ENCODE measurements around the gene SCN8A.
A peak's percentile ranks its signal among the peaks of the same experiment; 100 is the strongest.
"Not testable (repeated sequence)": the region's sequence is repeated elsewhere in the genome, so short reads cannot be mapped to it uniquely, and the experiment has no call there.

The SCN8A gene

DNA sequence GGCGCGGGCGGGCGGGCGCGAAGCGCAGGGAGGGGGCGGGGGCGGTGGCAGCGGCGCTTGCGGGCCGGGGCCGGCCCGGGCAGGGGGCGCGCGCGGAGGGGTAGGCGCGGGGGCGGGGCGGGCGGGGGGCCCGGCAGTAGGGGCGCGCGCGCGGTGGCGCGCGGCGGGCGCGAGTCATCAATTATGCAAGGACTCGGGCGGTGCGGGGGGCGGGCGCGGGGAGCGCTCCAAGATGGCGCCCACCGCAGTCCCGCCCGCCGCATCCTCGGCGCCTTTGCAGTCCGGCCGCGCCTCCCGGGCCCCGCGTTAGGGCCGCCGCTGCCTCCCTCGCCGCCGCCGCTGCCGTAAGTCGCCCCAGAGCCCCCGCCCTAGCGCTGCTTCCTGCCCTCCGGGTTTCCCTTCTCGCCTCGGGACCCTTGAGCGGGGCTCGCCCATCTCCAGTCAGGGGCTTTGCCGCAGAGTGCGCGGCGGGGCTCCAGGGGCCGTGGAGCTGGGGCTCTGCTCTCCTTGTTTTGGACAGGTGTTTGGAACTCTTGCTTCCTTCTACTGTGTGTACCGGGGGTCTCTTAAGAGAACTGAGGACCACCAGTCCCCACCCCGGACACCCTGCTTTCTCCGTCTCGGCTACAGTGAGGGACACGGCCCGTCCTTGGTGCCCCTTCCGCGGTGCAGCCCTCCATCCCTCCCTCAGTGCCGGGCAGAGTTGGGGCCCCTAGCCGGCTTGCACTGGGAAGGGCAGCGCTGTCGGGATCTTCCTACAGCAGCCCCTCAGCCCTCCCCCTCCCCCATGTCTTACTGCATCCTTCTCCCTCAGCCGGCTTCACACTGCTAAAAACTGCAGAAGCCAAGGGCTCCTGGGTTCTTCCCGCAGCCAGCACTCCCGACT lies at the start of gene SCN8A:
SCN8A (plus strand) TSS at position 218 of the 886 bp plus-strand sequence. CDS start 71,585 bp downstream, outside the sequence.
- peak; percentile 27 for DNase-seq (ENCODE audit: low read depth)

DNA sequence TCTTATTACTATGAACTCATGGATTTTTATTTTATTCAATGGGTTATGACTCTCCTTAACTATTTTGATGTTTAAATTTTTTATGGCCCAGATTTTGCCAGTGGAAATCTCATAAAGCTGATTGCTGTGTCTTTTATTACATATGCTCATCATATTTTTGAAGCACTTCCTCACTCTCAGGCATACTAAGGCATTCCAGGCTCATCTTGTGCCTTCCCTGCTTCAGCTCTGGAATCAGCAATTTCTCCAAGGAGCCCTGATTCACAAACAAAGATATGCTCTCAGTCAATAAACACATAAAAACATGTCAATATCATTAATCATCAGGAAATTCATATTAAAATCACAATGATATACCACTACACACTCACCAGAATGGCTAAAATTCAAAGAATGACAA lies 44.9 kb upstream of the SCN8A start:
- no peak for DNase-seq (ENCODE audit: low read depth)

DNA sequence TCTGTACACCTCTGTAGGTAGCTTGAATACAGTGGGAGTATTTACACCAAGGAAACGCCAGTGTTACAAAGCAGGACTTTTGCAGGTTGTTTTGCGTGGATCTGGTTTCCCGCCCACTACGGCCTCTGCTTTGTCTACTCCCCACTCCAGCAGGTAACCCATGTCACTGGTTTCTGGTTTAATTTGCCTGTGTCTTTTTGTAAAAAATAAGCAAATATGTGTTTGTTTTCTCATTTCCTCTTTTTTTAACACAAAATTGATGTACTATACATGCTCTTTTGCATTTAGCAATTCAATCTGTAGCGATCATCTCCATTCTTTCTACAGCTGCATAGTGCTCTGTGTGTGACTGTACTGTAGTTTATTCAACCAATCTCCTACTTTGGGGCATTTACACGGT lies 43.4 kb upstream of the SCN8A start:
- no peak for DNase-seq (ENCODE audit: low read depth)

DNA sequence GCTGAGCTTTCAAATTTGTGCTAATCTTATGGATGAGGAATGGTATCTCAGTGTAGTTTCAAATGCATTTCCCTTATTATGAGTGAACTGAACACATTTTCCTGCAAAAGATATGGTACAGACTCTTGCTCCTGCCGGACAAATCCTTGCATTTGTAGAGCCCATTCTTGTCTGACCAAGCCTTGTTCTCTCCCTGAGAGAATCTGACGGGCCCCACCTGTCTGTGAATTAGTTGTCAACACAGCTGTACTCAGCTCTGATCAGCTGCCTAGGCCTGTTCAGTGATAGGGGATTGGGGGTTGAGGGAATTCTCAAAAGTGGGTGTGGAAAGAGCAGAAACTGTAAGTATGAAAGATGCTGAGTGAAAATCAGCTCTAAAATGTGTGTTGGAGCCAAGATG lies 42.8 kb upstream of the SCN8A start:
- DNase-seq (ENCODE audit: low read depth): no peak

DNA sequence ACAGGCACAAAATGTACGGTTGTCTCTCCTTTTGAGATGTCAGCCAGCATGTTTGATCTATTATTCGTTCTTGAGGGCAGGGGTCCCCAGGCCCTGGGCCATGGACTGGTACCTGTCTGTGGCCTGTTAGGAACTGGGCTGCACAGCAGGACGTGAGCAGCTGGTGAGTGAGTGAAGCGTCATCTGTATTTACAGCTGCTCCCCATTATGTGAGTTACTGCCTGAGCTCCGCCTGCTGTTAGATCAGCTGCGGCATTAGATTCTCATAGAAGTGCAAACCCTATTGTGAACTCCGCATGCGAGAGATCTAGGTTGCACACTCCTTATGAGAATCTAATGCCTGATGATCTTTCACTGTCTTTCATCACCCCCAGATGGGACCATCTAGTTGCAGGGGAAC lies 41.4 kb upstream of the SCN8A start:
- peak; percentile 43 for DNase-seq (ENCODE audit: low read depth)

DNA sequence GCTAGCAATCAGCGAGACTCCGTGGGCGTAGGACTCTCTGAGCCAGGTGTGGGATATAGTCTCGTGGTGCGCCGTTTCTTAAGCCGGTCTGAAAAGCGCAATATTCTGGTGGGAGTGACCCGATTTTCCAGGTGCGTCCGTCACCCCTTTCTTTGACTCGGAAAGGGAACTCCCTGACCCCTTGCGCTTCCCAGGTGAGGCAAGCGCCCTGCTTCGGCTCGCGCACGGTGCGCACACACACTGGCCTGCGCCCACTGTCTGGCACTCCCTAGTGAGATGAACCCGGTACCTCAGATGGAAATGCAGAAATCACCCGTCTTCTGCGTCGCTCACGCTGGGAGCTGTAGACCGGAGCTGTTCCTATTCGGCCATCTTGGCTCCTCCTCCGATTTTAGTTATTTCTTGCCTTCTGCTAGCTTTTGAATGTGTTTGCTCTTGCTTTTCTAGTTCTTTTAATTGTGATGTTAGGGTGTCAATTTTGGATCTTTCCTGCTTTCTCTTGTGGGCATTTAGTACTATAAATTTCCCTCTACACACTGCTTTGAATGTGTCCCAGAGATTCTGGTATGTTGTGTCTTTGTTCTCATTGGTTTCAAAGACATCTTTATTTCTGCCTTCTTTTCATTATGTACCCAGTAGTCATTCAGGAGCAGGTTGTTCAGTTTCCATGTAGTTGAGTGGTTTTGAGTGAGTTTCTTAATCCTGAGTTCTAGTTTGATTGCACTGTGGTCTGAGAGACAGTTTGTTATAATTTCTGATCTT lies 22.6 kb upstream of the SCN8A start:
- not testable (repeated sequence) for DNase-seq (ENCODE audit: low read depth)

DNA sequence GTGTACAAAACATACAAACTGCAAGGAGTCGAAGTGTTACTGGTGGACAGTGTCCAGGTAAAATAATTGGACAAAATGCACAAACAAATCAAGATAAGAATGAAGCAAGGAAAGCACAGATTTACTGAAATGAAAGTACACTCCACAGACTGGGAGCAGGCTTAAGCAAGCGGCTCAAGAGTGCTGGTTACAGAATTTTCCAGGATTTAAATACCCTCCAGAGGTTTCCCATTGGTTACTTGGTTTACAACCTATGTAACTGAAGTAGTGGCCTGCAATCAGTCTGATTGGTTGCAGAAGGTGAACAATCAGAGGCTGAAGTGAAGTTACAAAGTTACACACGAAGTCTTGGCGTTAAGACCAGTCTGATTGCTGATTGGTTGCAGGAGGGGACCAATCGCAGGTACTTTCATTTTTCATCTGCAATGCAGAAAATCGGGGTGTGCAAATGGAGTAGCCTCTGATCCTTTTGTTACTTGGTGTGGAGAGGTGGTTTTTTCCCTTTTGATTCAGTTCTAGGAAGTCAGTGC lies 11.6 kb upstream of the SCN8A start:
- DNase-seq (ENCODE audit: low read depth): no peak

DNA sequence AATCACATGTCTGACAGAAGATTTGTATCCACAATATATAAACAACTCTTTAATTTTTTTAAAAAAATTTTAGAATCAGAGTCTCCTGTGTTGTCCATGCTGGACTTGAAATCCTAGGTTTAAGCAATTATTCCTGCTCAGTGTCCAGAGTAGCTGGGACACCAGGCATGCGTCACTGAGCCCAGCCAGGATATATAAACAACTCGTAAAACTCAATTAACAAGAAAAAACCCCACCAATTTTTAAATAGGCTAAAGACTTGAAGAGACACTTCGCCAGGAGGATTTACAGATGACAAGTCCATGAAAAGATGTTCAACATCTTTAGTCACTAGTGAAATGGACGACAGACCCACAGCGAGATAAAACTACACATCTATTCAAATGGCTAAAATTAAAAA lies 2.0 kb upstream of the SCN8A start:
- no peak for DNase-seq (ENCODE audit: low read depth)

DNA sequence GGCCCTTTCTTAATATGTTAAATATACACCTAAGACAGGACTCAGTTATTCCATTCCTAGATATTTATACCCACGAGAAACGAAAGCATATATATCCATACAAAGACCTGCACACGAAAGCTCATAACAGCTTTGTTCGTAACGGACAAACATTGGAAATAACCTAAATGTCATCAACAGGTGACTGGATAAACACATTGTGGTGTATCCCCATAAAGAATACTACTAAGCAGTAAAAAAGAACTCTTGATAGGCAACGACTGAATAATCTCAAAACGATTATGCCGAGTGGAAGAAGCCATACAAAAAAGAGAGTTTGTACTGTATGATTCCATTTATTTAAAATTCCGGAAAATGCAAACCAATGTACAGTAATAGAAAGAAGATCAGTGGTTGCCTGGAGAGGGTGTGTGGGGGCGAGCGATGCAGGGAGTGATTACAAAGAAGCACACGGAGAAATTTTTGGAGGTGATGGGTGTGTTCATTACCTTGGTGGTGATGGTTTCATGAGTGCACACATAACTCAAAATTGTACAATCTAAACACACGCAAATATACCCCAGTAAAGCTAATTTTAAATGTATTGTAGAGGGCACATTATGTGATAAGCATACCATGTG lies 1.4 kb upstream of the SCN8A start:
- DNase-seq (ENCODE audit: low read depth): no peak

DNA sequence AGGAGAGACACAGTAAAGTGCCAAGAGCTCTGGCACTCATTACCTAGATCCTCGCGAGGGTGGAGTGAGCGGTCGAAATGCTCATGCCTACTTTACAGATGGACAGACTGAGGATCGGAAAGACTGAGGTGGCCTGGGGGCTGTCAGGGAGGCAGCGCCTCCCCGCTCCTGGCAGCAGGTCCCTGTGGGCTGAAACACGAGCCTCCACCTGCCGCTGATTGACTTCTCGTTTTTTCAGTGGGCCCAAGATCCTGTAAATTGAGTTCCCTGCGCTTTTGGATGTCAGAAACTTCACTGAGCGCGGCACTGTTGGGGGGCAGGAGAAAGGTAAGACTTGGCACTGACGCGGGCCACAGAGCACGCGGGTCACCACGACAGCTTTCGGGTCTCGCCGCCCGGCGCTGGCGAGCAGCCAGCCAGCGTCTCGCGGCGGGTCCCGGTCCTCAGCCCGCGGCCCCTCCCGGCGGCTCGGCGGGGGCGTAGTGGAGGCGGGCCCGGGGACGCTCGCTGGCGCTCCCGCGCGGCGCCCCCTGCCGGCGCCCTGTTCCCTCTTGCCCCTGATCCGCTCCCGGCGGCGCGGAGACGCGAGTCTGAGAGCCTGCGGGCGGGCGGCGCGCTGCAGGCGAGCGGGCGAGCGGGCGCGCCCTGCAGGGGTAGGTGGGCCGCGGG lies 552 bp upstream of the SCN8A start:
- peak; percentile 65 for DNase-seq (ENCODE audit: low read depth)

DNA sequence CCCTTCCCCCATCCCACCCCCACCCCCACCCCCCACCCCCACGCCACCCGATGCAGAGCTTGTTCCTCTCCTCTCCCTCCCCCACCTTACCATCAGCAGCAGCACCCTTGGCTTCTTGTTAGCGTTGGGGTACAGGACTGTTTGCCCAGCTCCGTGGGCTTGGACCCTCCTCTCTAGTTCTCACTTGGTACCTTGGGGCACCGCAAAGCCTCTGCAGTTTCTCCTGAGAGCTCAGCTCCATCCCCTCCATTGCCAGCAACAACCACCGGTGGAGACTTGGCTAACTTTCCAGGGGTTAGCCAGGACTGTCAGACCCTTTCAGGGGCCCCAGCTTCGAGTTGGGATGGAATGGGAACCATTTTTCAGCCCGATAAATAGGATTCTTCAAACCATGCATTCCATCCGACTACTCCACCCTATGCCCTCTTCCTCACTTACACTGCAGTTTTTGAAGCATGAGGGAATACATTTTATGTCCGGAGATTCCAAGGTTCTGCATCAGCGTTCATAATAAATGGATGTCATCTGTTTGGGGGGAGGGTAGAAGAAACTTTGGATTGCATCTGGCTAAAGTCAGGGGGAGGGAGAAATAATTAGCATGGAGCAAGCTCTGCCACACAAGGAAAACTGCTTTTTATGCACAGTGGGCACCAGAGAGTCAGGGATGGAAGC lies 1.1 kb downstream of the SCN8A start:
- DNase-seq (ENCODE audit: low read depth): peak; percentile 68

DNA sequence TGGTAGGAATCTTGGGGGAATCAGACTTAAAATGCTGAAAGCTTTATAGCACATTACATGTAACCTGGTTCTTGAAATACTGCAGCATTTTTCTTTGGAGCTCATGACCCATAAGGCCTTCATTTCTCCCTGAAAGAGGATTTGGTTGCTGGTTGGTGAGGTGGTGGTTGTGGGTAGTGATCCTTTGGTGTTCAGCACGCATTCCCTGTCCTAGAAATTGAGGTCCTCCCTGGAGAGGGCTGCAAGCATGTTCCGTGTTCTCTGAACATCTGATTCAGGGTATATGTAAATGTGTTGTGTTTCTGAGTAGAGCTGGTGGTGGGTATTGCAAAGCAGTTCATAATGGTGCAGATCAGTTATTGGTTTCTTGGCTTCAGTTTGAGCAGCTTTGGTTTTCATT lies 2.0 kb downstream of the SCN8A start:
- DNase-seq (ENCODE audit: low read depth): no peak

DNA sequence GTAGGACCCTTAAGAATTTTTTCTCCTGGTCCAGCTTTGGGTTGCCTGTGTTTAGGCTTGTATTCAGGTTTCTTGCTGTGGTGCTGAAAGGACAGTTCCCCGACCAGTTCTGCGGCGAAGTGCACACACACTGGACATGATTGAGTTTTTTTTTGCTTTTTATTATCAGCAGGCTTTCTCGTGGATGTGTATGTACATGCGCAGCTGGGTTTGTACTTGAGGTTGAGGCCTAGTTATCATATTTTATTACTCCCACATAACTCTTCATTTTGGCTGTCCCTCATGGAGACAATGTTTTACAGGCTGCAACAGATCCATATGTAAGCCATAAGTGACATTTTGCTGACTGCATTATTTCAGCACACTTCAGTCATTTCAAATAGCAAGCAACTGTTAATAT lies 2.5 kb downstream of the SCN8A start:
- DNase-seq (ENCODE audit: low read depth): peak; percentile 51

DNA sequence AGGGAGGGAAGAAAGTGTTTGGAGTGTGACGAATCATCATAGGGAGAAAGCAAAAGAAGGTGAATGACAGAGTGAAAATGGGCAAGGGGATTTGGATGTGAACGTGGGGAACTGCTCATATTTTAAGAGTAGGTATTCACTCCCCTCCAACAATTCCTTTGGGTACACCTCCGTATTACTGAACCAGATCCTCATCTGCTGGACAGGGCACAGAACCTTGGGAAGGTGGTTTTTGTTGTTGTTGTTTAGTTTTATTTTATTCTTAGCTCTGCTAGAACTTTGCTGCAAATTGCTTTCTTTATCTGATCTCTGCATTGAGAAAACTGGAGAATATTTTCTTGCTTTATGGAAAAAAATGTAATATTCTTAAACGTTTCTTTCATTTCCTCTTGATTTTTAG lies 7.1 kb downstream of the SCN8A start:
- no peak for DNase-seq (ENCODE audit: low read depth)

DNA sequence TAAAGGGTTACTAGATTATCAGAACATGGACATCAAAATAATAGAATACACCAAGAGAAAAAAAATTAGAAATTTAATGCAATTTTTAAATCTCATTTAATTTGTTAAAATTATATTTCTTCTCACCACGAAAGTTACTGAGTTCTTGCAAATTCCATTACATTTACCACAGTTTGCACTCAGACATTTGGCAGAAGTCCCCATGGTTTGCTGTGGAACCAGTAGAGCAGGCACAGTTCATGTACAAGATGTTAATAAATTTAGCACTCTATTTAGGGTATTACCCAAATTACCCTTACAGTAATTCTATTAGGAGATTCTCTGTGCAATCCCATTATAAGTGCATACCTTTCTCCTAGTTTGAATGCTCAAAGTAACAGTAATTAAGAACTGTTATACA lies 9.7 kb downstream of the SCN8A start:
- no peak for DNase-seq (ENCODE audit: low read depth)

DNA sequence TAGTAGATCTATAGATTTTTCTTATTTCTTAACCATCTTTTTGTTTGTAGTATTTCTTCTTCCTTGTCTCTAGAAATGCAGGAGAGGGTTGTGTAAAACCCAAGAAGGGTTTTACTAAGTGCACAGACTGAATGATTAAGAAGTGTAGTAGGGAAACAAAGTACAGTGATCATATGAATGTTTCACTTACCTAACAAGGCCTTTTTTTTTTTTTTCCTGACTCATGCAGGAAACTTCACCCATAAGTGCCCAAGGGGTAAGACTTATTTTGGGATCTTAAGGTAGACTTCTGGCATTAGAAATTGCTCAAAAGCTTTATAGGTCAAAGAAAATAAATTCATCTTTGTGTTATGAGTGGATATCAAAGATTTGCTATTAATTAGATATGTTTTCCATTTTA lies 10.2 kb downstream of the SCN8A start:
- DNase-seq (ENCODE audit: low read depth): no peak

DNA sequence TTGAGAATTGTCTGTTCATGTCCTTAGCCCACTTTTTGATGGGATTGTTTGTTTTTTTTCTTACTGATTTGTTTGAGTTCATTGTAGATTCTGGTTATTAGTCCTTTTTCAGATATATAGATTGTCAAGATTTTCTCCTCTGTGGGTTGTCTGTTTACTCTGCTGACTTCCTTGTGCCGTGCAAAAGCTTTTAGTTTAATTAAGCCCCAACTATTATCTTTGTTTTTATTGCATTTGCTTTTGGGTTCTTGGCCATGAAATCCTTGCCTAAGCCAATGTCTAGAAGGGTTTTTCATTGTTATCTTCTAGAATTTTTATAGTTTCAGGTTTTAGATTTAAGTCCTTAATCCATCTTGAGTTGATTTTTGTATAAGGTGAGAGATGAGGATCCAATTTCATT lies 14.9 kb downstream of the SCN8A start:
- DNase-seq (ENCODE audit: low read depth): not testable (repeated sequence)

DNA sequence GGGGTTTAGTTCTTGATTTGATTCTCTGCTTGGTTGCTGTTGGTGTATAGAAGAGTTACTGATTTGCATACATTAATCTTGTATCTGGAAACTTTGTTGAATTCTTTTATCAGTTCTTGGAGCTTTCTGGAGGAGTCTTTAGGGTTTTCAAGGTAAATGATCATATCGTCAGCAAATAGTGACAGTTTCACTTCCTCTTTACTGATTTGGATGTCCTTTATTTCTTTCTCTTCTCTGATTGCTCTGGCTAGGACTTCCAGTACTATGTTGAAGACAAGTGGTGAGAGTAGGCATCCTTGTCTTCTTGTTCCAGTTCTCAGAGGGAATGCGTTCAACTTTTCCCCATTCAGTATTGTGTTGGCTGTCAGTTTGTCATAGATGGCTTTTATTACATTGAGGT lies 16.2 kb downstream of the SCN8A start:
- not testable (repeated sequence) for DNase-seq (ENCODE audit: low read depth)

DNA sequence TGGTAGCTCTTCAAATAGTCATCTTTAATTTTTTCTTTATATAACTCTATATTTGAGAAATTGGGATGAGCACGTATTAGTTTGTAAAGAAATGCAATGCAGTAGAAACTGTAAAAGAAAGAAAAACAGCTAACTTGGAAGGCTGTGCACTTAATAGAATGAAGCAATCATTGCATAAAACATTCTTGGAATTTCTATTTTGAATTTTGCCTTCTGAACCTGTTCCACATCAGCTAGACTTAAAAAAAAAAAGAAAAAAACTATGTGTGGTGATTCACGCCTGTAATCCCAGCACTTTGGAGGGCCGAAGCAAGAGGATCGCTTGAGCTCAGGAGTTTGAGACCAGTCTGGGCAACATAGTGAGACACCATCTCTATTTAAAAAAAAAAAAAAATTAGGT lies 29.4 kb downstream of the SCN8A start:
- DNase-seq (ENCODE audit: low read depth): peak; percentile 31

DNA sequence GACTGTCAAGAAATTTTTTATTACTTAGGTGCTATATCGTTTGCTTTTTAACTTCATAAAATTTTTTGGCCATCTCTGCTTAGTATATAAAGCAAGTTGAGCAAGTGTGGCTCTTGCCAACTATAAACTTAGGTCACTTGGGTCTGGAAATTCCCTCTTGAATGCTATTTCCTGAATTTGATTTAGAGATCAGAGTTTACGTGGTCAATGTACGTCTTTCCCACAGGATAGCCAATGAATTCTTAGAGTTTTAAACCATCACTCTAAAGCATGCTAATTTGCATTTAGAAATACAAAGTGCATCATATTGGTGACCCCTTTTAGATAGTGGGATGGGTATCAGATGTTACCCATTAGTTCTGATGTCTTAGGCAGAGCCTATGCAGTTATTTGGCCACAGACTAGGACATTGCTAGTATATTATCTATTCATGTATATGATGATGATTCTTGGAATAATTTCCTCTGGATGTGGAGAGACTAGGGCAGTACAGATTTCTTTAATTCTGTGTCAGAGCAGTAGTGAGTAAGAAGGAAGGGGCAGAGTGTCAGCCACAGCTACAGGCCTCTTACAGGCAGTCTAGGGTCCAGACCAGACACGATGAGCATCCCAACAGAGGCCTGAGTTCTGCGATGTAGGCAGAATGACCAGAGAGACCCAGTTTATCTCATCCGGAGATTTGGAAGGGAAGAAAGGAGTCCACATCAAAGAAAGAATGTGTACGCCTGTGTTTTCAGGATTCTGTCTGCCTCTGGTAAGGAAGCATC lies 30.3 kb downstream of the SCN8A start:
- DNase-seq (ENCODE audit: low read depth): no peak

DNA sequence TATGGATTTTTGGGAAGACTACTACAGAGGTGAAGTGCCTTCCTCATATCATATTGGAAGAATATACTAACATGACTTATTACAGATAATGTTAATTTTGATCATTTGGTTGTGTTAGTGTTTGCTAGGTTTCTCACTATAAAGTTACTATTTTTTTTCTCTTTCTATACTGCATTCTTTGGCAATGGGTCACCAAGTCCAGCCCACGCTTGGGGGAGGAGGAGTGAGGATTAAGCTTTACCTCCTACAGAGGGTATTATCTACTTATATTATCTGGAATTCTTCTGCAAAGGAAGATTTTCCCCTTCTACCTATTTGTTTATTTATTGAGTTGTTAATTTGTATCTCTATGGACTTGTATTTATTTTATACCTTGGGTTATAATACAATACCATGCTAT lies 31.5 kb downstream of the SCN8A start:
- DNase-seq (ENCODE audit: low read depth): peak; percentile 14

All from stromal cell of bone marrow (primary cell).